Liver (tissue), 9 donors: ENCODE measurements around the gene CHPT1. TPM values are rescaled to one million over a fixed set of nuclear protein-coding genes. Genes with fewer than 3 reads are reported as not detected.

Source experiments
- DNase-seq: peaks from one replicate; pipeline ENCODE4 v3.0.0-alpha.2; 2017; ENCODE audit warnings: low spot score
- H3K27ac ChIP-seq, 2 donors: one replicate each; pipeline ENCODE4 v1.7.0; 2013; ENCODE audit warnings: inconsistent platforms in 2 of 2, low read length in 2 of 2, control low read depth in 1 of 2, low read depth in 1 of 2, mild to moderate bottlenecking in 1 of 2
- H3K27me3 ChIP-seq, 4 donors: one replicate each; pipeline versions ENCODE4 v1.6.1 to v1.7.0; 2013; ENCODE audit warnings: low read length in 3 of 4, inconsistent platforms in 1 of 4, mild to moderate bottlenecking in 1 of 4, moderate library complexity in 1 of 4; ENCODE audit not compliant: control insufficient read depth in 4 of 4, insufficient read depth in 4 of 4
- H3K36me3 ChIP-seq, 4 donors: one replicate each; pipeline versions ENCODE4 v1.6.1 to v1.7.0; 2013; ENCODE audit warnings: low read length in 3 of 4, mild to moderate bottlenecking in 3 of 4, low read depth in 1 of 4, moderate library complexity in 1 of 4; ENCODE audit not compliant: control insufficient read depth in 4 of 4, insufficient read depth in 3 of 4
- H3K4me1 ChIP-seq, 4 donors: one replicate each; pipeline versions ENCODE4 v1.6.1 to v1.7.0; 2013; ENCODE audit warnings: low read length in 3 of 4, mild to moderate bottlenecking in 3 of 4, moderate library complexity in 1 of 4; ENCODE audit not compliant: control insufficient read depth in 4 of 4, insufficient read depth in 4 of 4
- H3K4me3 ChIP-seq, 3 donors: one replicate each; pipeline versions ENCODE4 v1.6.1 to v1.7.0; 2013; ENCODE audit warnings: low read length in 3 of 3, control low read depth in 1 of 3, low read depth in 1 of 3, mild to moderate bottlenecking in 1 of 3
- H3K9ac ChIP-seq, 2 donors: one replicate each; pipeline ENCODE4 v1.7.0; 2013; ENCODE audit warnings: low read length in 2 of 2, mild to moderate bottlenecking in 2 of 2, moderate library complexity in 2 of 2, control low read depth in 1 of 2, low read depth in 1 of 2
- H3K9me3 ChIP-seq, 4 donors: one replicate each; pipeline versions ENCODE4 v1.6.1 to v1.7.0; 2013; ENCODE audit warnings: low read length in 3 of 4; ENCODE audit not compliant: control insufficient read depth in 4 of 4
- ATF3 ChIP-seq: IDR thresholded peaks from 2 replicates; pipeline ENCODE4 v1.6.1; 2016; ENCODE audit warnings: antibody characterized with exemption
- CTCF ChIP-seq: fragments of 150-350 bp; IDR thresholded peaks from 2 replicates; pipeline ENCODE4 v1.5.1; 2017; ENCODE audit warnings: improper control_type of control experiment, low read depth, low read length; ENCODE audit not compliant: missing input control
- EGR1 ChIP-seq, 2 donors: IDR thresholded peaks; 2 replicates each; pipeline ENCODE4 v1.6.1; 2016 to 2018; ENCODE audit warnings: antibody characterized with exemption in 2 of 2, low read depth in 2 of 2
- FOXA1 ChIP-seq: IDR thresholded peaks from 2 replicates; pipeline ENCODE4 v1.6.1; 2016; ENCODE audit warnings: antibody characterized with exemption
- FOXA2 ChIP-seq: IDR thresholded peaks from 2 replicates; pipeline ENCODE4 v1.6.1; 2016; ENCODE audit warnings: antibody characterized with exemption
- GABPA ChIP-seq, 2 donors: IDR thresholded peaks in 1 of 2; conservative IDR thresholded peaks in 1 of 2; 2 replicates each; pipeline ENCODE4 v1.6.1; 2016; ENCODE audit warnings: antibody characterized with exemption in 2 of 2, mild to moderate bottlenecking in 1 of 2, moderate library complexity in 1 of 2
- HNF4A ChIP-seq, 2 donors: conservative IDR thresholded peaks; 2 replicates each; pipeline ENCODE4 v1.6.1; 2016; ENCODE audit warnings: antibody characterized with exemption in 2 of 2, mild to moderate bottlenecking in 2 of 2
- HNF4G ChIP-seq: IDR thresholded peaks from 2 replicates; pipeline ENCODE4 v1.6.1; 2016; ENCODE audit warnings: antibody characterized with exemption
- JUND ChIP-seq, 2 donors: IDR thresholded peaks; 2 replicates each; pipeline ENCODE4 v1.6.1; 2016; ENCODE audit warnings: antibody characterized with exemption in 2 of 2
- MAX ChIP-seq: IDR thresholded peaks from 2 replicates; pipeline ENCODE4 v1.6.1; 2016; ENCODE audit warnings: antibody characterized with exemption
- NR2F2 ChIP-seq: IDR thresholded peaks from 2 replicates; pipeline ENCODE4 v1.6.1; 2016; ENCODE audit warnings: antibody characterized with exemption
- RAD21 ChIP-seq, 2 donors: IDR thresholded peaks; 2 replicates each; pipeline ENCODE4 v1.6.1; 2016; ENCODE audit warnings: antibody characterized with exemption in 2 of 2, mild to moderate bottlenecking in 2 of 2
- RXRA ChIP-seq, 2 donors: IDR thresholded peaks; 2 replicates each; pipeline ENCODE4 v1.6.1; 2017 to 2018; ENCODE audit warnings: antibody characterized with exemption in 2 of 2, mild to moderate bottlenecking in 1 of 2
- SP1 ChIP-seq: IDR thresholded peaks from 2 replicates; pipeline ENCODE4 v1.6.1; 2018; ENCODE audit warnings: antibody characterized with exemption, mild to moderate bottlenecking
- TAF1 ChIP-seq: conservative IDR thresholded peaks from 2 replicates; pipeline ENCODE4 v1.6.1; 2016; ENCODE audit warnings: antibody characterized with exemption, mild to moderate bottlenecking
- YY1 ChIP-seq: IDR thresholded peaks from 2 replicates; pipeline ENCODE4 v1.6.1; 2016; ENCODE audit warnings: antibody characterized with exemption, mild to moderate bottlenecking
- ZBTB33 ChIP-seq: IDR thresholded peaks from 2 replicates; pipeline ENCODE4 v1.6.1; 2016; ENCODE audit warnings: antibody characterized with exemption
- WGBS: extraction: QIAGEN DNeasy Blood & Tissue Kit; methylation state at CpG from one replicate; pipeline ENCODE4 v1.1.7; 2013; 5-methylcytosine and 5-hydroxymethylcytosine counted together
- polyA plus RNA-seq, 2 donors: library from polyadenylated mRNA; stranded (reverse) in 1 of 2; unstranded in 1 of 2; fragments of 200-250 nt in 1 of 2; fragments of >200 nt in 1 of 2; fragmentation: Nextera tagmentation in 1 of 2; extraction: Ambion mirVana in 1 of 2; gene quantifications; one replicate each; pipeline versions ENCODE4 v1.2.1 to v1.2.3, GENCODE V29; 2013 to 2015
- total RNA-seq, 2 donors: library from RNA; depleted of rRNA; stranded (reverse); fragments of >200 nt; gene quantifications; one replicate each; pipeline ENCODE4 v1.2.3, GENCODE V29; 2014
- donor health status: healthy.
- donor health status: healthy.
- donor health status: healthy.
- donor health status: healthy.
- donor health status: healthy.

CHPT1 gene
- total and polyA plus RNA-seq, 4 donors: 51.5 to 96.6 (median 61.7) TPM

- TF ChIP-seq ZBTB33: no peak
- TF ChIP-seq RXRA (IDR thresholded peaks at IDR 0.05): no peak
These were observed 41.7 kb downstream of the CHPT1 start, which contains the start of gene SYCP3 (continued) for GRCh38 chr12:101738920-101739665.

- Histone ChIP-seq H3K9ac (no peak overlapping the region), H3K36me3 (peaks cover 7 to 47% (median 20%) of the 10 kb centered on the region in 4 donors), H3K27me3 (no peaks in the 10 kb centered on the region), H3K4me3 (no peak overlapping the region), H3K4me1 (no peaks in the 10 kb centered on the region), H3K9me3 (no peaks in the 10 kb centered on the region), H3K27ac (no peak overlapping the region)
- WGBS: 97% methylated on average over 5 of the region's 5 CpGs
- TF ChIP-seq HNF4A (conservative IDR thresholded peaks at IDR 0.05): no peak
- TF ChIP-seq HNF4G: no peak
- no peak for TF ChIP-seq FOXA1
- TF ChIP-seq ATF3: no peak
- TF ChIP-seq RXRA (IDR thresholded peaks at IDR 0.05): no peak
- DNase-seq: no peak
These were observed 43.1 kb downstream of the CHPT1 start for GRCh38 chr12:101740566-101740965.

GRCh38 chr12:101740980-101741379 is 43.5 kb downstream of the CHPT1 start:
- H3K9me3 ChIP-seq: no peaks in the 10 kb centered on the region
- no peak for DNase-seq
- no peak overlapping the region for H3K9ac ChIP-seq
- H3K27me3 ChIP-seq: no peaks in the 10 kb centered on the region
- TF ChIP-seq MAX (no peak), HNF4G (no peak), HNF4A (conservative IDR thresholded peaks at IDR 0.05) (no peak), ATF3 (no peak), SP1 (no peak), FOXA2 (no peak), RAD21 (IDR thresholded peaks at IDR 0.05) (no peak), FOXA1 (no peak), CTCF (no peak), RXRA (IDR thresholded peaks at IDR 0.05) (no peak), EGR1 (IDR thresholded peaks at IDR 0.05; ENCODE audit: low read depth in 2 of 2) (no peak), YY1 (no peak), GABPA (IDR thresholded peaks at IDR 0.05 in 1 of 2, conservative IDR thresholded peaks at IDR 0.05 in 1 of 2) (no peak), TAF1 (no peak), JUND (IDR thresholded peaks at IDR 0.05) (no peak), NR2F2 (no peak)
- peaks cover 7 to 50% (median 21%) of the 10 kb centered on the region in 4 donors for H3K36me3 ChIP-seq
- no peak overlapping the region for H3K4me3 ChIP-seq
- H3K4me1 ChIP-seq: no peaks in the 10 kb centered on the region
- 93% methylated on average over 5 of the region's 5 CpGs for WGBS
- no peak overlapping the region for H3K27ac ChIP-seq
